ENCODE data around the gene WHRN.

Gene WHRN

DNA sequence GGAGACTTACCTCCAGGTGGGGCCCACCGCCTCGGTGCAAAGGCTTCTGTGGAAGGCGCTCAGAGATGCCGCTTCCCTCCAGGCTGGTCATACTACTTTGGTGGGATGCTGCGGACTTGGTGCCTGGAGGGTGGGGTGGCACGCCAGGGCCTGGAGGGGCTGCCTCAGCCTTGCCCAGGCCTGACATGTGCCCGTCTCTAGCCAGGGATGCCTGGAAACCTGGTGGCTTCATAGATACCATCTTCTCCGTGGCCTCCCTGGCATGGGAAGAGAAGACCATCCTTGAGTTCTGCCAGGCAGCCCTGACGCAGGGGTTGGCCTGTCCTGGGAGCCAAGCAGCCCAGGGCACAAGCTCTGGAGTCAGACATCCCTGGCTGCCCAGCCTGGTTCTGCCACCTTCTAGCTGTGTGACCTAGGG, 147.4 kb downstream of the WHRN start:
- DNase-seq: no peak

DNA sequence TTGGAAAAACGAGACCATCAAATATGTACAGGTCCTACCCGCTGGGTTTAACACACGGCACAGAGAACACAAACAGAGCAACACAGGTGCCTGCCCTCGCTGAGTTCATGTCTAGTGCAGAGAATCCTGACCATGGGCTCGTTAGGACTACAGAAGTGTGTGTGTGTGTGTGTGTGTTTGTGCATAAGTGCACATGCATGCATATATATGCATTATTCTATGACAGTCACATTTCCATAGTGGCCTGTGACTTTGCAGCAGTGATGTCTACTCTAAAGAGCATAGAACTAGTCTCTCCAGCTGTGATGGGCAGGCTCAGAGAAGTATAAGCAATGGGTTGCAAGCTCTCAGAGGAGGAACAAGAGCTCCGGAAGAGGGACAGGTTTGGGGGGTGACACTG, 147.9 kb downstream of the WHRN start:
- no peak for DNase-seq

DNA sequence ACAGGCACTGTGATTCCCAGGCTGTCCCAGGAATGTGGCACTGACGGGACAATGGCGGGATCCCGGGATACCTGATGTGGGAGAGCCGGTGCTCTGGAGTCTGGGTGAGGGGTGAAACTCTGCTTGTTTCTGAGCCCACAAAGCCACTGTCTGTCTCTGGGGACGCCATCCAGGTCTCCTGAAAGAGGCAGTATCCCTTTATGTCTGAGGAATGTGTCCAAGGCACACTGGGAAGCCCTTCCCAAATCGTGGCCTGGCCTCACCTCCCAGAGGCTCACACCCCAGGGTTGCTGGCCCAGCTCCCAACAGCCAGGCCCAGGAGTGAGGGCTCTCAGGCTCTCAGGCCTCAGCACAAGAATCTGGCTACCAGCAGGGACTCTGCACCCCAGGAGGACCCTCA, 148.5 kb downstream of the WHRN start:
- DNase-seq: no peak

DNA sequence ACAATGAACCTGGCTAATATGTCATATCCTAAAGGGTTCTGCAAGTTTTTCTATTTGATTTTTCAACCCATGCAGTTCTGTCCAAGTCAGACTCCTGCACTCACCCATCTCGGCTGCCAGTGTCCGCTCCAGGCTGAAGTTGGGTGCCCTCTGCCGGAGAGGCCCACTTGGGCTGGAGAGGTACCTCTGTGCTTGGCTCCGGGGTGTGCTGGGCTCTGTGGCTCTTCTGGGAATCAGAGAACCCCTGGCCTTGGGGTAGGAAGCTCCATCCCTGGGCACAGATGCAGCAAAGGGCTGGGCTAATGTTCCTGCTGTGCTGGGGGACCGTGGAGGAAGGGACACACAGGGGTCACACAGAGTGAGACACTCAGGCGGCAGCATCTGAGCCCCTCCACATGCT, 149.5 kb downstream of the WHRN start:
- DNase-seq: no peak

Data from GF-D8 (cell line).